H1 (cell line): ENCODE results near the gene OR5W2.

Experiments
- BCL11A ChIP-seq, 2 experiments: IDR thresholded peaks; one replicate each; pipeline ENCODE4 v1.6.1; 2011; ENCODE audit warnings: low read depth in 2 of 2, low read length in 2 of 2, mild to moderate bottlenecking in 2 of 2
- CEBPB ChIP-seq: IDR thresholded peaks from 2 replicates; pipeline ENCODE4 v1.6.1; 2012; ENCODE audit warnings: low read depth, low read length
- CREB1 ChIP-seq: IDR thresholded peaks from 2 replicates; pipeline ENCODE4 v1.6.1; 2012; ENCODE audit warnings: inconsistent platforms
- CTCF ChIP-seq, 3 experiments: IDR thresholded peaks; 1 replicate in 2 of 3; 2 replicates in 1 of 3; pipeline versions ENCODE4 v1.5.1 to v1.6.1; 2011; ENCODE audit warnings: low read length in 3 of 3, mild to moderate bottlenecking in 3 of 3, inconsistent platforms in 2 of 3, low read depth in 1 of 3, moderate library complexity in 1 of 3; ENCODE audit not compliant: insufficient read depth in 1 of 3; ENCODE audit errors: control extremely low read depth in 1 of 3
- EP300 ChIP-seq, 2 experiments: IDR thresholded peaks; 1 replicate in 1 of 2; 2 replicates in 1 of 2; pipeline ENCODE4 v1.6.1; 2011 to 2012; ENCODE audit warnings: low read depth in 2 of 2, low read length in 2 of 2, mild to moderate bottlenecking in 2 of 2, borderline replicate concordance in 1 of 2, inconsistent platforms in 1 of 2, moderate library complexity in 1 of 2
- EZH2 ChIP-seq: fragments of 200-600 bp; sonication (generic); IDR thresholded peaks from 2 replicates; pipeline ENCODE4 v1.7.1; 2012; ENCODE audit warnings: low read depth, mild to moderate bottlenecking, moderate library complexity, low read length, inconsistent platforms; ENCODE audit not compliant: severe bottlenecking
- POLR2A ChIP-seq, 2 experiments: IDR thresholded peaks; 1 replicate in 1 of 2; 2 replicates in 1 of 2; pipeline ENCODE4 v1.6.1; 2011; ENCODE audit warnings: low read depth in 2 of 2, low read length in 2 of 2, mild to moderate bottlenecking in 2 of 2; ENCODE audit errors: control extremely low read depth in 1 of 2
- POLR2AphosphoS5 ChIP-seq: IDR thresholded peaks from 2 replicates; pipeline ENCODE4 v1.6.1; 2011; ENCODE audit warnings: low read depth, low read length
- RBBP5 ChIP-seq: IDR thresholded peaks from 2 replicates; pipeline ENCODE4 v1.7.1; 2012; ENCODE audit warnings: low read depth, mild to moderate bottlenecking, inconsistent platforms, low read length, moderate library complexity, borderline replicate concordance
- TAF1 ChIP-seq: IDR thresholded peaks from 2 replicates; pipeline ENCODE4 v1.6.1; 2011; ENCODE audit warnings: mild to moderate bottlenecking, low read depth, low read length
- TBP ChIP-seq: IDR thresholded peaks from 2 replicates; pipeline ENCODE4 v1.6.1; 2011; ENCODE audit warnings: low read depth, low read length, improper control_type of control experiment

- no peak for TF ChIP-seq CTCF (IDR thresholded peaks at IDR 0.05; ENCODE audit: control extremely low read depth in 1 of 3, insufficient read depth in 1 of 3, low read depth in 1 of 3, low read length in 3 of 3)
- no peak for TF ChIP-seq CREB1
- no peak for TF ChIP-seq EP300 (IDR thresholded peaks at IDR 0.05; ENCODE audit: borderline replicate concordance in 1 of 2, low read depth in 2 of 2, low read length in 2 of 2)
- no peak for TF ChIP-seq RBBP5
- no peak for TF ChIP-seq TBP
- no peak for TF ChIP-seq BCL11A (IDR thresholded peaks at IDR 0.05; ENCODE audit: low read depth in 2 of 2, low read length in 2 of 2)
- TF ChIP-seq POLR2A (IDR thresholded peaks at IDR 0.05; ENCODE audit: control extremely low read depth in 1 of 2, low read depth in 2 of 2, low read length in 2 of 2), result no peak
- TF ChIP-seq CEBPB, result no peak
- no peak for TF ChIP-seq POLR2AphosphoS5
- no peak for TF ChIP-seq EZH2
- TF ChIP-seq TAF1, result no peak
Measured at GRCh38 chr11:55914482-55914881, at the start of gene OR5W2.
